Measurements from ENCODE around the gene HCFC1.

DNA sequence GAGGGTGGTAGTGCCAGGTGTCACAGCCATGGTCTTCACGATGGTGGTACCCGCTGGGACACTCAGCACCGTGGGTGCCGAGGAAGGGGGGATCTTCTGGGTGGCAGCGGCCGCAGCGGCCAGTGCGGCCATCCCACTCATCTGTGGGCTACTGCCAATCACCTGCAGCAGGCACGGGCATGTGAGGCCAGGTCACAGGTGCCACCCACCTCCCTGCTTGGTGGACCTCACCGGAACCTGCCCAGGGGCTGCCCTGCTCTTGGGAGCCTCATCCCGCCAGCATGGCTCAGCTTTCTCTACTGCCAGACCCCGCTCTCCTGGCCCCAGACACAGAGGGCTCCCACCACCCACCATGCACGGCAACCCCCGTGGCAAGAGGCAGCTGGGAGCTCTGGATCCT, 13.0 kb downstream of the HCFC1 start:
- TF ChIP-seq, protein P1, sequence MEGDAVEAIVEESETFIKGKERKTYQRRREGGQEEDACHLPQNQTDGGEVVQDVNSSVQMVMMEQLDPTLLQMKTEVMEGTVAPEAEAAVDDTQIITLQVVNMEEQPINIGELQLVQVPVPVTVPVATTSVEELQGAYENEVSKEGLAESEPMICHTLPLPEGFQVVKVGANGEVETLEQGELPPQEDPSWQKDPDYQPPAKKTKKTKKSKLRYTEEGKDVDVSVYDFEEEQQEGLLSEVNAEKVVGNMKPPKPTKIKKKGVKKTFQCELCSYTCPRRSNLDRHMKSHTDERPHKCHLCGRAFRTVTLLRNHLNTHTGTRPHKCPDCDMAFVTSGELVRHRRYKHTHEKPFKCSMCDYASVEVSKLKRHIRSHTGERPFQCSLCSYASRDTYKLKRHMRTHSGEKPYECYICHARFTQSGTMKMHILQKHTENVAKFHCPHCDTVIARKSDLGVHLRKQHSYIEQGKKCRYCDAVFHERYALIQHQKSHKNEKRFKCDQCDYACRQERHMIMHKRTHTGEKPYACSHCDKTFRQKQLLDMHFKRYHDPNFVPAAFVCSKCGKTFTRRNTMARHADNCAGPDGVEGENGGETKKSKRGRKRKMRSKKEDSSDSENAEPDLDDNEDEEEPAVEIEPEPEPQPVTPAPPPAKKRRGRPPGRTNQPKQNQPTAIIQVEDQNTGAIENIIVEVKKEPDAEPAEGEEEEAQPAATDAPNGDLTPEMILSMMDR (IDR thresholded peaks at IDR 0.05; ENCODE audit: low read depth, low read length, poor library complexity, severe bottlenecking), result no peak
- no peak for TF ChIP-seq EZH2phosphoT487 (IDR thresholded peaks at IDR 0.05; ENCODE audit: borderline replicate concordance, low read length)
